ENCODE data around the gene NKX2-2. TPM values are rescaled to one million over a fixed set of nuclear protein-coding genes. Genes with fewer than 3 reads are reported as not detected.

Gene NKX2-2
- total RNA-seq, 4 donors from 2014 or later: not detected

GRCh38 chr20:21548390-21549035 is 34.6 kb upstream of the NKX2-2 start:
- H3K27ac ChIP-seq (replicated peaks in 1 of 4): no peak overlapping the region
- H3K4me1 ChIP-seq: no peaks in the 10 kb centered on the region
- intact Hi-C loops (cut with DNase I): no loop called here
- DNase-seq (ENCODE audit: extremely low spot score): no peak
- no peaks in the 10 kb centered on the region for H3K9me3 ChIP-seq
- H3K36me3 ChIP-seq: no peaks in the 10 kb centered on the region
- WGBS: 74% methylated on average over 8 of the region's 8 CpGs
- H3K27me3 ChIP-seq: peaks cover 0 to 43% (median 0%) of the 10 kb centered on the region in 4 donors
- no peak for TF ChIP-seq EP300 (IDR thresholded peaks at IDR 0.05)
- TF ChIP-seq POLR2A (IDR thresholded peaks at IDR 0.05; ENCODE audit: low read depth): no peak
- TF ChIP-seq POLR2AphosphoS5 (IDR thresholded peaks at IDR 0.05): no peak
- no peak for TF ChIP-seq CTCF (IDR thresholded peaks at IDR 0.05)
- no peak overlapping the region for H3K4me3 ChIP-seq

GRCh38 chr20:21546355-21546754 is 32.5 kb upstream of the NKX2-2 start:
- Histone ChIP-seq H3K4me3 (no peak overlapping the region), H3K36me3 (no peaks in the 10 kb centered on the region), H3K27me3 (peaks cover 0 to 40% (median 0%) of the 10 kb centered on the region in 4 donors), H3K9me3 (no peaks in the 10 kb centered on the region), H3K4me1 (no peaks in the 10 kb centered on the region), H3K27ac (replicated peaks in 1 of 4) (no peak overlapping the region)
- TF ChIP-seq CTCF (IDR thresholded peaks at IDR 0.05) (no peak), EP300 (IDR thresholded peaks at IDR 0.05) (no peak), POLR2AphosphoS5 (IDR thresholded peaks at IDR 0.05) (no peak), POLR2A (IDR thresholded peaks at IDR 0.05; ENCODE audit: low read depth) (no peak)
- 26% methylated on average over 4 of the region's 4 CpGs for WGBS
- intact Hi-C loops (cut with DNase I): no loop called here
- DNase-seq (ENCODE audit: extremely low spot score): no peak

- H3K9me3 ChIP-seq: no peaks in the 10 kb centered on the region
- no peak for DNase-seq (ENCODE audit: extremely low spot score)
- TF ChIP-seq POLR2AphosphoS5 (IDR thresholded peaks at IDR 0.05) (no peak), EP300 (IDR thresholded peaks at IDR 0.05) (no peak), POLR2A (IDR thresholded peaks at IDR 0.05; ENCODE audit: low read depth) (no peak), CTCF (IDR thresholded peaks at IDR 0.05) (no peak)
- H3K4me3 ChIP-seq: no peak overlapping the region
- WGBS: 79% methylated on average over 3 of the region's 3 CpGs
- intact Hi-C loops (cut with DNase I): no loop called here
- no peaks in the 10 kb centered on the region for H3K4me1 ChIP-seq
- H3K27me3 ChIP-seq: peaks cover 0 to 41% (median 0%) of the 10 kb centered on the region in 4 donors
- H3K36me3 ChIP-seq: no peaks in the 10 kb centered on the region
- H3K27ac ChIP-seq (replicated peaks in 1 of 4): no peak overlapping the region
These were observed 25.6 kb upstream of the NKX2-2 start for GRCh38 chr20:21539512-21539911.

- Histone ChIP-seq H3K4me1 (no peaks in the 10 kb centered on the region), H3K4me3 (no peak overlapping the region), H3K36me3 (no peaks in the 10 kb centered on the region), H3K27ac (replicated peaks in 1 of 4) (no peak overlapping the region), H3K27me3 (peaks cover 0 to 62% (median 0%) of the 10 kb centered on the region in 4 donors), H3K9me3 (no peaks in the 10 kb centered on the region)
- WGBS: 39% methylated on average over 2 of the region's 2 CpGs
- intact Hi-C loops (cut with DNase I): no loop called here
- TF ChIP-seq CTCF (IDR thresholded peaks at IDR 0.05): no peak
- TF ChIP-seq POLR2AphosphoS5 (IDR thresholded peaks at IDR 0.05): no peak
- TF ChIP-seq EP300 (IDR thresholded peaks at IDR 0.05): no peak
- no peak for TF ChIP-seq POLR2A (IDR thresholded peaks at IDR 0.05; ENCODE audit: low read depth)
- DNase-seq (ENCODE audit: extremely low spot score): no peak
These were observed 21.0 kb upstream of the NKX2-2 start for GRCh38 chr20:21534886-21535285.

- Histone ChIP-seq H3K27ac (replicated peaks in 1 of 4) (no peak overlapping the region), H3K9me3 (no peaks in the 10 kb centered on the region), H3K4me1 (no peaks in the 10 kb centered on the region), H3K27me3 (peaks cover 0 to 64% (median 0%) of the 10 kb centered on the region in 4 donors), H3K4me3 (no peak overlapping the region), H3K36me3 (no peaks in the 10 kb centered on the region)
- WGBS: 69% methylated on average over 2 of the region's 2 CpGs
- intact Hi-C loops (cut with DNase I): no loop called here
- DNase-seq (ENCODE audit: extremely low spot score): no peak
- no peak for TF ChIP-seq POLR2AphosphoS5 (IDR thresholded peaks at IDR 0.05)
- TF ChIP-seq EP300 (IDR thresholded peaks at IDR 0.05): no peak
These were observed 20.6 kb upstream of the NKX2-2 start for GRCh38 chr20:21534453-21534852.
